ENCODE measurements around the gene ADPRH.

GRCh38 chr3:119613201-119613600, 33.9 kb downstream of the ADPRH start:
- TF ChIP-seq, protein P1, sequence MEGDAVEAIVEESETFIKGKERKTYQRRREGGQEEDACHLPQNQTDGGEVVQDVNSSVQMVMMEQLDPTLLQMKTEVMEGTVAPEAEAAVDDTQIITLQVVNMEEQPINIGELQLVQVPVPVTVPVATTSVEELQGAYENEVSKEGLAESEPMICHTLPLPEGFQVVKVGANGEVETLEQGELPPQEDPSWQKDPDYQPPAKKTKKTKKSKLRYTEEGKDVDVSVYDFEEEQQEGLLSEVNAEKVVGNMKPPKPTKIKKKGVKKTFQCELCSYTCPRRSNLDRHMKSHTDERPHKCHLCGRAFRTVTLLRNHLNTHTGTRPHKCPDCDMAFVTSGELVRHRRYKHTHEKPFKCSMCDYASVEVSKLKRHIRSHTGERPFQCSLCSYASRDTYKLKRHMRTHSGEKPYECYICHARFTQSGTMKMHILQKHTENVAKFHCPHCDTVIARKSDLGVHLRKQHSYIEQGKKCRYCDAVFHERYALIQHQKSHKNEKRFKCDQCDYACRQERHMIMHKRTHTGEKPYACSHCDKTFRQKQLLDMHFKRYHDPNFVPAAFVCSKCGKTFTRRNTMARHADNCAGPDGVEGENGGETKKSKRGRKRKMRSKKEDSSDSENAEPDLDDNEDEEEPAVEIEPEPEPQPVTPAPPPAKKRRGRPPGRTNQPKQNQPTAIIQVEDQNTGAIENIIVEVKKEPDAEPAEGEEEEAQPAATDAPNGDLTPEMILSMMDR (IDR thresholded peaks at IDR 0.05), result no peak
- no peak for TF ChIP-seq POLR2A (IDR thresholded peaks at IDR 0.05)

All from esophagus squamous epithelium (tissue), 4 donors.